HG03097 (cell line): Measurements from ENCODE around the gene GRIN1.

Experiments used
- ATAC-seq: cut with Tn5 transposase; IDR thresholded peaks from one replicate; pipeline ENCODE4 v1.9.1; 2021; ENCODE audit not compliant: unreplicated experiment, low FRiP score

Gene GRIN1

GRCh38 chr9:137205126-137206069 lies 66.4 kb downstream of the GRIN1 start, which contains the start of the genes NDOR1 and TMEM203:
NDOR1 (plus strand) TSS chr9:137205700; CDS start chr9:137205778, 78 bp downstream.
TMEM203 (minus strand) TSS chr9:137205648; CDS start chr9:137205414, 234 bp downstream.
- ATAC-seq: peak; percentile 40

GRCh38 chr9:137206602-137207001 lies 67.6 kb downstream of the GRIN1 start:
- ATAC-seq: no peak

GRCh38 chr9:137211532-137211931 lies 72.6 kb downstream of the GRIN1 start:
- no peak for ATAC-seq

GRCh38 chr9:137212520-137212919 lies 73.6 kb downstream of the GRIN1 start:
- ATAC-seq: no peak

- no peak for ATAC-seq
These were observed 74.5 kb downstream of the GRIN1 start for GRCh38 chr9:137213160-137214060.

GRCh38 chr9:137214620-137215019 lies 75.7 kb downstream of the GRIN1 start:
- ATAC-seq: no peak

- ATAC-seq: no peak
These were observed 76.4 kb downstream of the GRIN1 start for GRCh38 chr9:137215196-137215986.

GRCh38 chr9:137216188-137216965 lies 77.4 kb downstream of the GRIN1 start:
- no peak for ATAC-seq

GRCh38 chr9:137217276-137218211 lies 78.6 kb downstream of the GRIN1 start:
- no peak for ATAC-seq

GRCh38 chr9:137218212-137218753 lies 79.3 kb downstream of the GRIN1 start:
- no peak for ATAC-seq
